Measurements from ENCODE around the gene CACNA1H. TPM values are rescaled to one million over a fixed set of nuclear protein-coding genes. Genes with fewer than 3 reads are reported as not detected.

CACNA1H gene
- total and polyA plus RNA-seq, 2 of the 4 experiments (the other 2 are of a cell fraction), result 1.6 to 5.8 TPM

DNA sequence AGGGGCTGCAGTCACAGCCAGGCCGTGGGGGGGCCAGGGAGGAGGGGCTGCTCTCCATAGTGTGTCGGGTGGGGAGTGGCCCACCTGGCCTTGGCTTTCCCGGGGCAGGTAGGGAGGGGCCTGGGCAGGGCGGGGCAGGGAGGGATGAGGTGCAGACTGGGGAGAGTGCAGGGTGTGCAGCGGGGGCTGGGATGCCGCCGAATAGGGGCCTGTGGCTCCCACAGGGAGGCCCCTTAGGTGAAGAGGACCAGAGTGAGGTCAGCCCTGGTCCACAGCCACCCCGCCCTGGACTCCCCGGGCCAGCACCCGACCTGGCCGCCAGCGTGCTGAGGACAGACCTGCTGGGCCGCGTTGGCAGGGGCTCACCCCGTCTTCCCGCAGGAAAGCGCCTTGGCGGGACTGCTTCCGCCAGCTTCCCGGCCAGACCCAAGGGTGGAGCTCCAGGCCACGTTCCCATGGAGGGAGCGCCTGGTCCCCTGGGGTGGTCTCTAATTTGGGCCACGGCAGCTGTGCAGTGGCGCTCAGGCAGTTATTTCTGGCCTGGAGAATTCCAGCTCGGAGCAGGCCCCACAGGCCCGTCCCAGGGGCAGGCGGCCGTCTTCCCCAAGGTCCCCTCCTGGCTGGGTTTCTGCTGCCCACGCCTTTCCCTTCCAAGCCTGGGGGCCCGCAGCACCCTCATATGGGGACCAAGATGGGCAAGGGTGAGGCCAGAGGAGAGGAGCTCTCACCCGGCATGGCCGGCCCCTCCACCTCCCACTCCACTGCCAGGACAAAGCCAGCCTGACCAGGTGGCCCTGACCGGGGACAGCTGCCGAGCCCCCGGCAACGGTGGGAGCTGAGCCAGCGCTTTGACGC is 27.9 kb downstream of the CACNA1H start:
- H2AK9ac ChIP-seq (replicated peaks; ENCODE audit: low read depth, low read length, poor library complexity), result peak overlapping the region; percentile 58
- intact Hi-C loops (cut with micrococcal nuclease) (no loop called here), in situ Hi-C loops (cut with MboI; ENCODE audit: low sequenced_read_pairs) (no loop called here), dilution Hi-C loops (cut with HindIII; ENCODE audit: low sequenced_read_pairs, unreplicated experiment) (no loop called here)
- peak overlapping the region; percentile 27 for H2AK5ac ChIP-seq (ENCODE audit: low read depth, low read length)
- peaks cover 20% of the 10 kb centered on the region for H3K4me1 ChIP-seq (ENCODE audit: control insufficient read depth, insufficient read depth, low read length)
- ATAC-seq (ENCODE audit: low read depth) (no peak), DNase-seq (no peak)
- peaks cover 8% of the 10 kb centered on the region for H3K9me1 ChIP-seq (ENCODE audit: insufficient read depth, low read length)
- no peaks in the 10 kb centered on the region; a peak in 1 of 4 replicates for H3K79me1 ChIP-seq (ENCODE audit: low read depth in 1 of 2, low read length in 2 of 2)
- no peak overlapping the region for H3K18ac ChIP-seq (ENCODE audit: low read depth, low read length)
- 62% methylated on average over 25 of the region's 38 CpGs; no CpG with 5 or more reads in 1 of the 2 experiments for WGBS, 2 experiments (ENCODE audit: extremely low coverage in 2 of 2, insufficient read length in 1 of 2)
- peak overlapping the region; percentile 53 for H2AFZ ChIP-seq (replicated peaks; ENCODE audit: low read length, poor library complexity)
- TF ChIP-seq CHD1 (IDR thresholded peaks at IDR 0.05; ENCODE audit: low read depth, low read length), result no peak
- no peak for TF ChIP-seq BHLHE40 (IDR thresholded peaks at IDR 0.05; ENCODE audit: low read depth, low read length)
- TF ChIP-seq RCOR1 (IDR thresholded peaks at IDR 0.05; ENCODE audit: insufficient replicate concordance, low read length), result no peak
- no peak for TF ChIP-seq CEBPB (IDR thresholded peaks at IDR 0.05; ENCODE audit: low read depth, low read length)
- TF ChIP-seq SMC3 (IDR thresholded peaks at IDR 0.05; ENCODE audit: low read depth, low read length), result no peak
- TF ChIP-seq, protein P1, sequence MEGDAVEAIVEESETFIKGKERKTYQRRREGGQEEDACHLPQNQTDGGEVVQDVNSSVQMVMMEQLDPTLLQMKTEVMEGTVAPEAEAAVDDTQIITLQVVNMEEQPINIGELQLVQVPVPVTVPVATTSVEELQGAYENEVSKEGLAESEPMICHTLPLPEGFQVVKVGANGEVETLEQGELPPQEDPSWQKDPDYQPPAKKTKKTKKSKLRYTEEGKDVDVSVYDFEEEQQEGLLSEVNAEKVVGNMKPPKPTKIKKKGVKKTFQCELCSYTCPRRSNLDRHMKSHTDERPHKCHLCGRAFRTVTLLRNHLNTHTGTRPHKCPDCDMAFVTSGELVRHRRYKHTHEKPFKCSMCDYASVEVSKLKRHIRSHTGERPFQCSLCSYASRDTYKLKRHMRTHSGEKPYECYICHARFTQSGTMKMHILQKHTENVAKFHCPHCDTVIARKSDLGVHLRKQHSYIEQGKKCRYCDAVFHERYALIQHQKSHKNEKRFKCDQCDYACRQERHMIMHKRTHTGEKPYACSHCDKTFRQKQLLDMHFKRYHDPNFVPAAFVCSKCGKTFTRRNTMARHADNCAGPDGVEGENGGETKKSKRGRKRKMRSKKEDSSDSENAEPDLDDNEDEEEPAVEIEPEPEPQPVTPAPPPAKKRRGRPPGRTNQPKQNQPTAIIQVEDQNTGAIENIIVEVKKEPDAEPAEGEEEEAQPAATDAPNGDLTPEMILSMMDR (conservative IDR thresholded peaks at IDR 0.05; ENCODE audit: low read depth, low read length), result no peak
- no peak for TF ChIP-seq MXI1 (IDR thresholded peaks at IDR 0.05; ENCODE audit: borderline replicate concordance, low read depth, low read length)
- no peak for TF ChIP-seq NFE2L2 (IDR thresholded peaks at IDR 0.05; ENCODE audit: low read depth, low read length)
- no peak for TF ChIP-seq MAZ (IDR thresholded peaks at IDR 0.05; ENCODE audit: borderline replicate concordance, low read depth, low read length)
- TF ChIP-seq RAD21 (IDR thresholded peaks at IDR 0.05; ENCODE audit: low read length), result no peak
- H3K27me3 ChIP-seq (ENCODE audit: control insufficient read depth, insufficient read depth, low read length), result no peaks in the 10 kb centered on the region
- H4K91ac ChIP-seq (ENCODE audit: insufficient read depth, low read depth, low read length), result no peak overlapping the region; the same call in 1 of the 2 replicates
- no peaks in the 10 kb centered on the region for H3K36me3 ChIP-seq (ENCODE audit: control insufficient read depth, insufficient read depth, low read length)
- H2BK120ac ChIP-seq (ENCODE audit: low read depth, low read length), result 0 out of 2 replicates have a peak overlapping the region, but pooled peaks have one; percentile 21
- no peaks in the 10 kb centered on the region for H3K9me3 ChIP-seq (ENCODE audit: control insufficient read depth, insufficient read depth, low read length)
- H3K4me3 ChIP-seq (ENCODE audit: insufficient read depth, low read depth, low read length), result no peak overlapping the region
- H3K4ac ChIP-seq (ENCODE audit: low read depth, low read length), result no peak overlapping the region
- no peak overlapping the region for H4K5ac ChIP-seq (ENCODE audit: low read depth, low read length)
- ChIA-PET CTCF (interaction anchor here (1.6 kb wide), 1 partner anchor 11 kb away, joined by 4 read pairs; no protein-coding TSS in a partner anchor), POLR2A (ENCODE audit: unreplicated experiment) (no interaction called here)
- no peak overlapping the region for H4K8ac ChIP-seq (ENCODE audit: low read depth in 2 of 2, low read length in 2 of 2)
- H3K27ac ChIP-seq (ENCODE audit: insufficient read depth, low read length), result no peak overlapping the region
- no peak overlapping the region for H3K23ac ChIP-seq (ENCODE audit: low read depth, low read length)
- H3K9ac ChIP-seq (ENCODE audit: low read depth, low read length), result no peak overlapping the region
- H3K4me2 ChIP-seq (ENCODE audit: low read depth, low read length), result no peak overlapping the region
- H3K14ac ChIP-seq (replicated peaks; ENCODE audit: low read depth, low read length), result no peak overlapping the region
- BruUV-seq (replicated peaks), result no TSS peak
- no peaks in the 10 kb centered on the region; the same call in 1 of the 2 replicates for H4K20me1 ChIP-seq (ENCODE audit: insufficient read depth, low read length)
- H3K56ac ChIP-seq (ENCODE audit: extremely low read depth, insufficient read depth, low read length), result no peak overlapping the region
- H2BK20ac ChIP-seq (ENCODE audit: low read depth, low read length), result no peak overlapping the region
- no peak overlapping the region for H2BK5ac ChIP-seq (ENCODE audit: low read depth, low read length, poor library complexity, severe bottlenecking)
- no peak overlapping the region for H2BK15ac ChIP-seq (ENCODE audit: low read depth, low read length)
